Right forelimb (tissue), 1 donor: ENCODE measurements around the gene DSG2.
"Not testable (repeated sequence)": the region's sequence is repeated elsewhere in the genome, so short reads cannot be mapped to it uniquely, and the experiment has no call there.

ENCODE experiments used
- DNase-seq: peaks from one replicate; pipeline ENCODE4 v3.0.0-alpha.2; 2018

The DSG2 gene

GRCh38 chr18:31497836-31498573, at the start of gene DSG2:
Gene DSG2, plus strand, starts transcription at chr18:31498177. Its CDS starts 75 bp downstream, at chr18:31498252.
- peak; percentile 68 for DNase-seq

DNA sequence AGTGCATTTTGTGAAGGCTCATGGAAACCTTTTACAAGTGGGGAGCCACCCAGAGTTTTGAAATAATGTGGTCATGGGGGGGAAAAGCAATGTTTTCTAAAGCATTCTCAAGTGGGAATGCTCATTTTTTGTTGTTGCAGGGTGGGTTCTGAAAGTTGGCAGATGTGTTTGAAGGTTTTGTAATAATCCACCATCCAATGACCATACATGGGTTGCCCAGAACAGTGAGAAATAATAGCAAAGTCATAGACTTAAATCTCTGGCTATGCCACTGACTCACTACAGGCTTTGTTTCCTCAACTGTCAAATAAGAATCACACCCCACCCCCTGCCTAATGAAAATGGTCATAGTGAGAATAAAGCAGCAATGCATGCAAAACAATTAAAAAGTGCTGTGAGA, 47.6 kb upstream of the DSG2 start:
- DNase-seq = no peak

GRCh38 chr18:31451625-31452024, 46.4 kb upstream of the DSG2 start:
- no peak for DNase-seq

DNA sequence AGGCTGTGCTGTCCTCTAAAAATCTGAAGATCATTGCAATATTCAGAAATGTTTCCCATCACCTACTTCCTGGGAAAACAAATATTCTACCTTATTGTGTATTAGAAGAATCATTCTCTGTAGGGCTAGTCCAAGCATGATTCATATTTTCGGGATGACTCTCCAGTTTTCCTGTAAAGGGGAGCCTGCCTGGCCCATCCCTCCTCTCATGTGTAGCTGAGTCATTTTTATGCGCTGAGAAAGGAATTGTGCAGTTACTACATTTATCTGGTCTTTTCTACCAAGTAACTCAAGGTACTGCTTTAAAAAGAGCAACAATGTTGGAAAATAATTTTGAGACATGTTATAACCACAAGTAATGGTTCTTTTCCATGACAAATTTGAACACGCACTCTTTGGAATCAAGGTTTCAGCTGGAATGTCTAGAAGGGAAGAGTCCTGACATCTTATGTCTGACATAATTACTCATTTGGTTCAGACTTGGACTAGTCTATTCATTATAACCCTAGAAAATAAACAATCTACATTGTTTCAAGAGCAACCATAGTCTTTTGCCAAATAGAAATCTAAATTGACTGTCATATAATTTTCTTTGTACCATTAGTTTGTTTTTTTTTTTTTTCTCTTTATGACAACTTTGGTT, 43.8 kb upstream of the DSG2 start:
- no peak for DNase-seq

- DNase-seq = no peak
Measured at GRCh38 chr18:31469629-31470028, 28.3 kb upstream of the DSG2 start.

GRCh38 chr18:31478688-31479087, 19.3 kb upstream of the DSG2 start:
- DNase-seq = no peak

DNA sequence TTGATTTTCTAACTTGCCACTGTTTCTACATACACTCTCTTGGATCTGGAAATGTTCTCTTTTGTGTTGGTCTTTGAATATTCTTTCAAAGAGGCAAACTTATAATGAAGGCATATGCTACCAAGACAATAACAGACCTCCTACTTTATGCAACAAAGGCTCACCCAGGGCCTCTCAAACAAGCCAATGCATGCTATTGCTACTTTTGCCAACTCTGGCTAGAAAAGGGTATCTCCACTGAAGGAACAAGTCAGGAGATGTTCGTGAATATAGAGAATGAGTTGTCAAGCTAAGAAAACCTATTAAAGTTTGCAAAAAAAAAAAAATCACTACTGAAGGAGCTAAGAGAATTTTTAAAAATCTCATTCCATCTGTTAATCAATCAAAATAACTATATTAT, 15.9 kb upstream of the DSG2 start:
- DNase-seq = no peak

GRCh38 chr18:31483396-31483795, 14.6 kb upstream of the DSG2 start:
- no peak for DNase-seq

DNA sequence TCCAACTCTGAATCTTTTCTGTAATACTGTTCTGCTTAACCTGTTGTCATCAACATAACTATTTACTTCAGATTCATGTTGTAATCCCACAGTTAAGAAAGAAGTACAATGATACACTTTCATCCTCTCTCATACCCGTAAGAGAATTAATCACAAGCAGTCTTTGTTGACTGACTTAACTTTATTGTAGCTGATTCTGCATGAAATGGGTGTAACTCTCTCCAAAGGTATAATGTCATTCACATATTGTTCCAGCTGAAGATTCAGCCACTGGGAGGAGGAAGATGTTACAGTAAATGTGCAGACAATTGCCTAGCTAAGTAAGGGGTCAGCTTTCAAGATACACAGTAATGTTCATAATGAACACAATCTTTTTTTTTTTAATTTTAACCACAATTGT, 13.5 kb upstream of the DSG2 start:
- DNase-seq = no peak

DNA sequence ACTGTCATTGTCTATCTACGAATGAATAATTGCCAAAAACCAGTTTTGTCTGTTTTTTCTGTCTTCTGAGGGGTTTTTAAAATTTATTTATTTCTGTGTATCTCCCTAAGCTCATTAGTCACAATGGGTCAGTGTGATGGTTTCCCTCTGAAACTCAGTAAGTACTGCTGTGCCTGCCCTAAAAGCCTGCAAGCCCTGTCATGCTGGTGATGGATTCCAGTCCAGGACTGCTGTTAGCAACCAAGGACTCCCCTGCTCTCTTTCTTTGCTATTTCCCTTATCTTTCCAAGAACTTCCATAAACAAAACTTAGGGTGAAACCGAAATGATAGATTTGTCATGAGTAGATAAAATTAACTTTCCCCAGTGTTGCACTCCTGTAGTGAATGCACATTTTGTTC, 11.8 kb upstream of the DSG2 start:
- no peak for DNase-seq

- no peak for DNase-seq
Measured at GRCh38 chr18:31487246-31488015, 10.5 kb upstream of the DSG2 start.

- no peak for DNase-seq
Measured at GRCh38 chr18:31489311-31489710, 8.7 kb upstream of the DSG2 start.

- no peak for DNase-seq
Measured at GRCh38 chr18:31490387-31490786, 7.6 kb upstream of the DSG2 start.

DNA sequence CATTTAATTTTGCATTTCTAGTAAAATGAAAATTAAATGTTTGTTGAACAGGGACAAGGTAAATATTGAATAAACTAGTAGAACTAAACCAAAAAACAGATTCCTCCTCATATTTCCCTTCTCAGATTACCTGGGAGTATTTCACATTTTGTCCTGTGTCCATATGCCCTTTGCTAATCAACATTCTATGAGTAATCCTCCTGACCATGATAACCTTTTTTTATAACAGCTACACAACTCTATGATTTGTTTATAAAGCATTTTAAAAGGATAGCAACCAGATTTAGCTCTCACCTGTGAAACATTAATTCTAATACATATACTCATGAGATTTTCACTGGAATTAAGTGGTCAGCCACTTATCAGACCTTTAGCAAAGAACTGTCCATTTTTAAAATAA, 7.1 kb upstream of the DSG2 start:
- DNase-seq = no peak

GRCh38 chr18:31491586-31491985, 6.4 kb upstream of the DSG2 start:
- DNase-seq = no peak

GRCh38 chr18:31492671-31493070, 5.3 kb upstream of the DSG2 start:
- no peak for DNase-seq

DNA sequence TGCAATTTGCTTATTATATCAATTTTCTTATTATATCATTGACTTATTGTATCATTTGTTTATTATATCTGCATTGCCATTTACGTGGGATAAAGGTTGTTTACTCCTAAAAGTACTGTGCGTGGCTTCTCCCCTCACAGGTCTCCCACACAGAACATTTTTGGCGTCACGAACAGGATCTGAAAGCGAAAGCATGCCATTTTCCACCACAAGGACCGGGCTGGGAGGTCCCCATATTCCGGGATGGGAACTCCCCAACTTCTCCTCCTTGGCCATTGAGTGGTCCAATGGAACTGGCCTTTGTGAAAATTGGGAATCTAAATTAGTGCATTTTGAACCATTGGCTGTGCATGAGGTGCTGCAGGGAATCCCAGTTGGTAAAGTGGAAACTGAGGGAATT, 4.8 kb upstream of the DSG2 start:
- no peak for DNase-seq

- no peak for DNase-seq
Measured at GRCh38 chr18:31493941-31494340, 4.0 kb upstream of the DSG2 start.

DNA sequence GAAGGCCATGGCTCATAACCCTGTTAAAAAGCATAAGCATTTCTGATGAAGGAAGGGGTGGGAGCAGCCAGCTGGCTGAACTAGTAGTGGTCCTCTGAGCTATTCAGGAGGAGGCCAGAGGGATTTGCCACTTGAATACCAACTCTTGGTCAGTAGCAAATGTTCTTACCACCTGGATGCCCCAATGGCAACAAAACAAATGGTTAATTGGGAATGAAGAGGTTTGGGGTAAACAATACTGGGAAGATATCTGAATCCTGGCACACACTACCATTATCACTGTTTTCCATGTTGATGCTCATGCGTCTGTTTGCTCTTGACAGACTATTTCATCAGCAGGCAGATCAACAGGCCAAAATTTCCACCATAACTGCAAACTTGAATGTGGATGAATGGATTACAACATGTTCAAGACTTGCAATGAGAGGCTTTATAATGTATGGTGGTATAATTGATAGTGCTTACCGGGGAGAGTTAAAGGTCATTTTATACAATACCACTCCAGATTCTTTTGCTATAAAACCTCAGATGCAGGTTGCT, 3.2 kb upstream of the DSG2 start:
- not testable (repeated sequence) for DNase-seq

DNA sequence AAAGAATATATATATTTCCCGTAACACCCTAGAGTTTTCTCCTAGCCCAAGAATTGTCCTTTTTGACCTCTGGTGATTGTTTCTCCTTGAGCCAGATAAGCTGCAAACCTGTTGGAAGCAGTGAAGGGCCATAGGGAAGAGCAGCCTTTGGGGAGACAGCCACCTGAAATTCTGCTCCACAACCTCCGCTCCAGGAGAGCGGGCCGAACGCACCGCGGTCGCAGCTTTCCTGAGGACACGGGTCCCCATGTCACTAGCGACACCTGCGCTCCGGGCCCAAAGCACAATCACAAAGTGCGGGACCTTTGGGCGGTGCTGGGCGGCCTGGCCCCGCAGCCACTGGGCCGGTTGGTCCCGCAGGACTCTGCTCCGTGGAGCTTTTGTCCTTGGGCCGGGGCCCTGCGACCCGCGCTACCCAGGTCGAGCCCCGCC, 557 bp upstream of the DSG2 start:
- DNase-seq = no peak

GRCh38 chr18:31498574-31499524, 872 bp downstream of the DSG2 start:
- no peak for DNase-seq

GRCh38 chr18:31500051-31500688, 2.2 kb downstream of the DSG2 start:
- DNase-seq = no peak
